Heart left ventricle (tissue), 16 donors: ENCODE data around the gene DGKG. TPM values are rescaled to one million over a fixed set of nuclear protein-coding genes. Genes with fewer than 3 reads are reported as not detected.

ENCODE experiments used
- ATAC-seq, 4 donors: fragments of 200-7000 bp; cut with Tn5 transposase; one replicate each; pipeline ENCODE4 v1.9.1; 2020 to 2022; ENCODE audit warnings: moderate library complexity in 4 of 4, mild to moderate bottlenecking in 3 of 4, moderate number of reproducible peaks in 1 of 4
- DNase-seq, 5 donors: peaks; one replicate each; pipeline ENCODE4 v3.0.0-alpha.2; 2020
- H3K27ac ChIP-seq, 12 donors: fragments of 200-600 bp; sonication (generic) in 4 of 12; one replicate each; pipeline versions ENCODE4 v1.5.0 to v1.8.0; 2016 to 2022; ENCODE audit warnings: mild to moderate bottlenecking in 2 of 12
- H3K27me3 ChIP-seq, 9 donors: fragments of 200-600 bp; sonication (generic) in 2 of 9; one replicate each; pipeline versions ENCODE4 v1.5.1 to v1.8.0; 2016 to 2022; ENCODE audit warnings: mild to moderate bottlenecking in 3 of 9
- H3K36me3 ChIP-seq, 9 donors: fragments of 200-600 bp; sonication (generic) in 2 of 9; one replicate each; pipeline versions ENCODE4 v1.5.0 to v1.8.0; 2018 to 2022; ENCODE audit warnings: mild to moderate bottlenecking in 2 of 9
- H3K4me1 ChIP-seq, 12 donors: fragments of 200-600 bp; sonication (generic) in 4 of 12; one replicate each; pipeline versions ENCODE4 v1.5.0 to v1.8.0; 2016 to 2022; ENCODE audit warnings: mild to moderate bottlenecking in 3 of 12
- H3K4me3 ChIP-seq, 12 donors: fragments of 200-600 bp; sonication (generic) in 4 of 12; one replicate each; pipeline versions ENCODE4 v1.5.0 to v1.8.0; 2017 to 2022; ENCODE audit warnings: mild to moderate bottlenecking in 9 of 12, moderate library complexity in 4 of 12
- H3K9me3 ChIP-seq, 12 donors: fragments of 200-600 bp; sonication (generic) in 4 of 12; one replicate each; pipeline versions ENCODE4 v1.5.0 to v1.8.0; 2016 to 2022; ENCODE audit warnings: mild to moderate bottlenecking in 1 of 12
- POLR2A ChIP-seq, 2 donors: fragments of 450-650 bp; IDR thresholded peaks; one replicate each; pipeline ENCODE4 v1.6.1; 2017; ENCODE audit warnings: antibody characterized with exemption in 2 of 2, mild to moderate bottlenecking in 2 of 2, moderate library complexity in 2 of 2
- WGBS, 4 donors: extraction: QIAGEN DNeasy Blood & Tissue Kit in 2 of 4; methylation state at CpG; one replicate each; pipeline versions ENCODE4 v1.1.5 to v1.1.7; 2013 to 2018; 5-methylcytosine and 5-hydroxymethylcytosine counted together
- intact Hi-C, 10 donors: fragments of 100-400 bp; cut with DNase I; formaldehyde crosslinking; loops; one replicate each; pipeline versions ENCODE4 v1.11.1 to v1.14.2; 2022
- polyA plus RNA-seq, 2 donors: library from polyadenylated mRNA; stranded (reverse); fragments of 200-250 nt; gene quantifications; one replicate each; pipeline ENCODE4 v1.2.3, GENCODE V29; 2013
- total RNA-seq, 9 donors: library from RNA; depleted of rRNA in 2 of 9; stranded (reverse); fragments of >200 nt in 2 of 9; fragmentation: NEBNext Ultra II Directional in 3 of 9; extraction: Animal tissue kit (Norgen Biotek cat#: 25700) in 3 of 9; gene quantifications; one replicate each; pipeline versions ENCODE4 v1.1.0 to v1.2.4, GENCODE V29; 2016 to 2023
- TF ChIP-seq, protein P1 (sequence below), 12 donors: fragments of 200-600 bp; sonication (generic) in 4 of 12; IDR thresholded peaks; one replicate each; pipeline versions ENCODE4 v1.5.0 to v1.8.0; 2018 to 2022; ENCODE audit warnings: antibody characterized with exemption in 12 of 12, mild to moderate bottlenecking in 5 of 12
- donor health status: ischemic (EF 13 %, LVEDD 7.1; RV severe dilation, severe dysfunction).
- donor health status: healthy with polysubstance abuse.
- donor health status: DM: no; HTN: yes; CAD: no.
- donor health status: DM: no; HTN: no; CAD: no.
- donor health status: ischemic (EF 25% LVEDD 6.9; RV normal size, moderate dysfunction).
- donor health status: ischemic (EF 25% LVEDD 5.7; RV mildly dilated, moderate dysfunction).
- donor health status: healthy.
- donor health status: DM: yes; HTN: yes; CAD: no.
- donor health status: ischemic (EF 35%, LVEDD 5.7; RV mildly dilated, moderate dysfunction).
- donor health status: nonischemic (EF 11% LVEDD 7.7; RV severe dilation, severe dysfunction).
- donor health status: DM: yes; HTN: yes; CAD: no.
- donor health status: PGD.
- donor health status: ischemic (EF 29% LVEDD 5.4; RV normal size, mild dysfunction).
- donor health status: nonischemic (EF 23%, LVEDD 6.1; RV moderate dilation, normal function).

DGKG gene
- total and polyA plus RNA-seq, 11 donors, result 9.0 to 59.3 (median 32.0) TPM

DNA sequence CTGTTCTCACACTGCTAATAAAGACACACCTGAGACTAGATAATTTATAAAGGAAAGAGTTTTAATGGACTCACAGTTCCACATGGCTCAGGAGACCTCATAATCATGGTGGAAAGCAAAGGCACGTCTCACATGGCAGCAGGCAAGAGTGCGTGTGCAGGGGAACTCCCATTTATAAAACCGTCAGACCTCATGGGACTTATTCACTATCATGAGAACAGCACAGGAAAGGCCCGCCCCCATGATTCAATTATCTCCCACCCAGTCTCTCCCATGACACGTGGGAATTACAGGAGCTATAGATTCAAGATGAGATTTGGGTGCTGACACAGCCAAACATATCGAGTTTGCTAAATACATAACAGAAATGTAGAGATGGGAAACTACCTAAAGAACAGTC lies 39.5 kb upstream of the DGKG start:
- no peak for ATAC-seq

DNA sequence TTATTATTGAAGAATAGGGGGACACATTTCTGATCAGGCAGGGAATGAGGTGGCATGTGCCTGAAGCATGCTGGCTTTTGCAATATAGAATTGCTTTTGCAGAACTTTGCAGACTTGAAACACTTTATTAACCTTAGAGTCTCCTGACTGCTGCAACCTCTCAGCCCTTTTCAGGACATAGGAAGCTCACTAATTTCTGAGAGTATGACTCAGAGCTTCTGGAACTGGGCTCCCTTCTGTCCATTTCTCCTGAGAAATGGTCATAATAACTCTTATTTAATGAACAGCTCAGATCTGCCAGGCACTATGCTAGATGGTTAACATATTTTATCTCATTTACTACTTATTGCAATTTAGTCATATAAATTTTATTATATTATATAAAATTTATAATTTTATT lies 38.6 kb upstream of the DGKG start:
- Histone ChIP-seq H3K4me1 (peaks cover 0 to 1% (median 0%) of the 10 kb centered on the region in 12 donors), H3K4me3 (no peak overlapping the region), H3K27ac (no peak overlapping the region), H3K27me3 (no peaks in the 10 kb centered on the region), H3K36me3 (no peaks in the 10 kb centered on the region), H3K9me3 (no peaks in the 10 kb centered on the region)
- ATAC-seq, result no peak
- TF ChIP-seq, protein P1, sequence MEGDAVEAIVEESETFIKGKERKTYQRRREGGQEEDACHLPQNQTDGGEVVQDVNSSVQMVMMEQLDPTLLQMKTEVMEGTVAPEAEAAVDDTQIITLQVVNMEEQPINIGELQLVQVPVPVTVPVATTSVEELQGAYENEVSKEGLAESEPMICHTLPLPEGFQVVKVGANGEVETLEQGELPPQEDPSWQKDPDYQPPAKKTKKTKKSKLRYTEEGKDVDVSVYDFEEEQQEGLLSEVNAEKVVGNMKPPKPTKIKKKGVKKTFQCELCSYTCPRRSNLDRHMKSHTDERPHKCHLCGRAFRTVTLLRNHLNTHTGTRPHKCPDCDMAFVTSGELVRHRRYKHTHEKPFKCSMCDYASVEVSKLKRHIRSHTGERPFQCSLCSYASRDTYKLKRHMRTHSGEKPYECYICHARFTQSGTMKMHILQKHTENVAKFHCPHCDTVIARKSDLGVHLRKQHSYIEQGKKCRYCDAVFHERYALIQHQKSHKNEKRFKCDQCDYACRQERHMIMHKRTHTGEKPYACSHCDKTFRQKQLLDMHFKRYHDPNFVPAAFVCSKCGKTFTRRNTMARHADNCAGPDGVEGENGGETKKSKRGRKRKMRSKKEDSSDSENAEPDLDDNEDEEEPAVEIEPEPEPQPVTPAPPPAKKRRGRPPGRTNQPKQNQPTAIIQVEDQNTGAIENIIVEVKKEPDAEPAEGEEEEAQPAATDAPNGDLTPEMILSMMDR (IDR thresholded peaks at IDR 0.05), result no peak
- no peak for TF ChIP-seq POLR2A (IDR thresholded peaks at IDR 0.05)
- intact Hi-C loops, result no loop called here
- DNase-seq, result no peak

More for the DNA sequence above, 39.5 kb upstream of the DGKG start:
- Histone ChIP-seq H3K27me3 (no peaks in the 10 kb centered on the region), H3K4me1 (peaks cover 0 to 10% (median 7%) of the 10 kb centered on the region in 12 donors), H3K27ac (no peak overlapping the region), H3K9me3 (no peaks in the 10 kb centered on the region), H3K36me3 (no peaks in the 10 kb centered on the region), H3K4me3 (no peak overlapping the region)
- no peak for TF ChIP-seq POLR2A (IDR thresholded peaks at IDR 0.05)
- TF ChIP-seq, protein P1 (IDR thresholded peaks at IDR 0.05), result no peak
- no peak for DNase-seq
- intact Hi-C loops, result no loop called here
- 63 to 77% (median 70%) methylated on average over 6 of the region's 6 CpGs for WGBS, 4 donors

DNA sequence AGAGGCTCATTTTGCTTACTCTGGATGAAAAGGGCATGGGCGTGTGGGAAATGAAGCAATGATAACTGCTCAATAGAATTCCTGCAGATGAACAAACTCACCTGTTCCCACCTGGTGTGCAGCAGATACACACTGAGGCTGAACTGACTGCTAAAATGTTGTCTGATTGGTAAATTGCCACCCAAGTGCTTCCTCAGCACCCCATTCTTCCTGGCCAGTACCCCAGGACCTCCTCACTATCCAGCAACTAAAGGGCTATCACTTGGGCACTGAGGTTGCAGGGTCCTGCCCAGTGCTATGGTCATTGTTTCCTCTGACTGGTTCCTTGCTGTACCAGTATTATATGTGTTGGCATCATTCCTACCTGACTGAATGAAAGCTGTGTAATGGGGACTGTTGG lies 38.0 kb upstream of the DGKG start:
- no peak overlapping the region for H3K27ac ChIP-seq
- no peaks in the 10 kb centered on the region for H3K4me1 ChIP-seq
- H3K4me3 ChIP-seq, result no peak overlapping the region
- H3K36me3 ChIP-seq, result no peaks in the 10 kb centered on the region
- TF ChIP-seq, protein P1 (IDR thresholded peaks at IDR 0.05), result no peak
- TF ChIP-seq POLR2A (IDR thresholded peaks at IDR 0.05), result no peak
- WGBS, 4 donors, result 73 to 80% (median 75%) methylated on average over 1 of the region's 1 CpG
- DNase-seq, result no peak
- H3K27me3 ChIP-seq, result no peaks in the 10 kb centered on the region
- intact Hi-C loops, result no loop called here
- no peak for ATAC-seq
- no peaks in the 10 kb centered on the region for H3K9me3 ChIP-seq

DNA sequence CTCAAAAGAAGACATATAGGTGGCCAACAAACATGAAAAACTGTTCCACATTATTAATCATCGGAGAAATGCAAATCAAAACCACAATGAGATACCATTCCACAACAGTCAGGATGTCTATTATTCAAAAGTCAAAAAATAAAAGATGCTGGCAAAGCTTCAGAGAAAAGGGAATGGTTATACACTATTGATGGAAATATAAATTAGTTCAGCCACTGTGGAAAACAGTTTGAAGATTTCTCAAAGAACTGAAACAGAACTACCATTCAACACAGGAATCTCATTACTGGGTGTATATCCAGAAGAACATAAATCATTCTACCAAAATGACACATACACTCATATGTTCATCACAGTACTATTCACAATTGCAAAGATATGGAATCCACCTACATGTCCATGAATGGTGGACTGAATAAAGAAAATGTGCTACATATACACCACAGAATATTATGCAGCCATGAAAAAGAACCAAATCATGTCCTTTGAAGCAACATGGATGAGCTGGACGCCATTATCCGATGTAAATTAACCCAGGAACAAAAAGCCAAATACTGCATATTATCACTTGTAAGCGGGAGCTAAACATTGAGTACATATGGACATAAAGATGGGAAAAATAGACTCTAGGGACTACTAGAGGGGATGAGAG lies 32.7 kb upstream of the DGKG start:
- intact Hi-C loops, result no loop called here
- H3K4me3 ChIP-seq, result no peak overlapping the region
- no peaks in the 10 kb centered on the region for H3K27me3 ChIP-seq
- H3K27ac ChIP-seq, result no peak overlapping the region
- TF ChIP-seq, protein P1 (IDR thresholded peaks at IDR 0.05), result no peak
- no peak for TF ChIP-seq POLR2A (IDR thresholded peaks at IDR 0.05)
- no peak for ATAC-seq
- no peaks in the 10 kb centered on the region for H3K36me3 ChIP-seq
- no peak for DNase-seq
- 86 to 91% (median 88%) methylated on average over 4 of the region's 4 CpGs for WGBS, 4 donors
- no peaks in the 10 kb centered on the region for H3K4me1 ChIP-seq
- H3K9me3 ChIP-seq, result peaks cover 0 to 7% (median 0%) of the 10 kb centered on the region in 12 donors
